ENCODE measurements around the gene CPN2.

The CPN2 gene

DNA sequence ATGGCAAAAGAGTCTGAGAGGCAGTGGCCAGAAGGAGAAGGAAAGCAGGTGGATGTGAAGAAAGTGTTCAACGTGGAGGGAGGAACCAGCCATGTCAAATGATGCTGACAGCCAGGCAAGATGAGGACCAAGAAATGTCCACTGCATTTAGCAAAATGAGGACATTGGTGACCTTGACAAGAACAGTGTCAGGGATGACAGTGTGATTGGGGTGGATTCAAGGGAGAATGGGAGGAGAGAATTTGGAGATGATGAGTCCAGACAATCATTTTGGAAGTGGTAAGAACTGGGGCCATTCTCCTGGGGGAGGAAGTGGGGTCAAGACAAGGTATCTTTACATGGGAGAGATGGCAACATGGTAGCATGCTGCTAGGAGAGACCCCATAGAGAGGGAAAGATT, 47.4 kb downstream of the CPN2 start:
- Mint-ChIP-seq H3K27ac (no peak overlapping the region), H3K9me3 (peaks cover 0 to 2% of the 10 kb centered on the region in 2 donors), H3K4me3 (no peak overlapping the region), H3K4me1 (peaks cover 35 to 41% of the 10 kb centered on the region in 2 donors), H3K27me3 (peaks cover 9 to 16% of the 10 kb centered on the region in 2 donors), H3K36me3 (peaks cover 0 to 3% of the 10 kb centered on the region in 2 donors)
- no peak for DNase-seq
- ATAC-seq (replicated peaks) = no peak

DNA sequence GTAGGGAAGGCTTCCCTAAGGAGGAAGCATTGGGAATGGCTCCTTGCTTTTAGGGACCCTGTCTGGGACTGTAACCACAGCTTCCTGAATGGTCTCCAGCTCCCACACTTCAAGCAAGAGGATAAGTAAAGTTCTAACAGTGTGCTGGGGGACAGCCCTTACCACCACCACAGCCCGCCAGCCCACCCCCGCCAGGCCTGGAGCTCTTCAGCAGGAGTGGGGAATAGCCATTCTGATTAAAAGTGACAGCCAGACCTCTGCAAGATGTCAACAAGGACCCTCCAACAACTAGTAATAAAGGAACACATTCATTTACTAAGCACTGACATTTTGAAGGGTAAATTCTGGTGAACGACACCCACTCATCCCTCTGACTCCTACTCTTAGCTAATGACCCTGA, 49.4 kb downstream of the CPN2 start:
- Mint-ChIP-seq H3K36me3 (peaks cover 0 to 3% of the 10 kb centered on the region in 2 donors), H3K27ac (no peak overlapping the region), H3K4me1 (peaks cover 22 to 38% of the 10 kb centered on the region in 2 donors), H3K4me3 (no peak overlapping the region), H3K9me3 (peaks cover 0 to 2% of the 10 kb centered on the region in 2 donors), H3K27me3 (peaks cover 14 to 34% of the 10 kb centered on the region in 2 donors)
- DNase-seq (no peak), ATAC-seq (replicated peaks) (no peak)

DNA sequence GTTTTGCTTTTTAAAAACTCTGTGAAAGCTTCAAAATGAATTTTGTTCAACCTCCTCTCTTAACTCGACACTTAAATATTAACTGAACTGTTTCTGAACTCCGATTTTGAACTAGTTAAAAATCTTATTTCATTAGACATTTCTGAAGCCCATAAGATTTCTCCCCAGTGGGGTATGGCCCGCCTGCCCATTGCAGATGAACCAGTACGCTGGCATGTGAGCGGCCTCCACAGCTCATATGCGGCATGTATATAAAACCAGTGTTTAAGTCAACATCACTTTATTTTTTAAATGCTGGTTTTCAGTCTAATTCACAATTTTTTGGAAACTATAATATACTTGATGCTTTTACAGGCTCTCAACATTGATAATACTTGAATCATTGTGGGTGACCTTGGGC, 50.2 kb downstream of the CPN2 start:
- Mint-ChIP-seq H3K27ac (no peak overlapping the region), H3K4me3 (no peak overlapping the region), H3K27me3 (peaks cover 14 to 34% of the 10 kb centered on the region in 2 donors), H3K9me3 (peaks cover 0 to 2% of the 10 kb centered on the region in 2 donors), H3K4me1 (peaks cover 16 to 30% of the 10 kb centered on the region in 2 donors), H3K36me3 (peaks cover 0 to 3% of the 10 kb centered on the region in 2 donors)
- no peak for ATAC-seq (replicated peaks)
- DNase-seq = no peak

DNA sequence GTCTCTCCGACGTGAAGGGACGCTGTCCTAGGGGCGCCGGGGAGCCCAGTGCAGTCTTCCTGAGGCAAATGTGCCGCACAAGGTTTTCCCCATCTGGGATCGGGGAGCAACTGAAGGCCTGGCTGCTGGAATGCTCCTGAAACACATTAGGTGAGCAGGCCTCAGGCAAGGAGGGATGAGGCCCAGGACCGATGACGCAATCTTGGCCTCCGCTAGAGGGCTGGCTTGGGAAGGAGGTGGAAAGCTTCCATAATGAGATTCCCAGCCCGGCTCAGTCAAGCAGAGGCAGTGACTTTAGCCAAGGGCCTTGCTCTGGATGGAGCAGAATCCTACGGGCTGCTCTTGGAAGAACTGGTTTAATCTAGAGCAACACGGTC, 50.8 kb downstream of the CPN2 start:
- Mint-ChIP-seq H3K9me3 (peaks cover 0 to 2% of the 10 kb centered on the region in 2 donors), H3K4me1 (peaks cover 11 to 24% of the 10 kb centered on the region in 2 donors), H3K27ac (no peak overlapping the region), H3K27me3 (peaks cover 14 to 35% of the 10 kb centered on the region in 2 donors), H3K4me3 (no peak overlapping the region), H3K36me3 (peaks cover 0 to 3% of the 10 kb centered on the region in 2 donors)
- ATAC-seq (replicated peaks) (no peak), DNase-seq (no peak)

DNA sequence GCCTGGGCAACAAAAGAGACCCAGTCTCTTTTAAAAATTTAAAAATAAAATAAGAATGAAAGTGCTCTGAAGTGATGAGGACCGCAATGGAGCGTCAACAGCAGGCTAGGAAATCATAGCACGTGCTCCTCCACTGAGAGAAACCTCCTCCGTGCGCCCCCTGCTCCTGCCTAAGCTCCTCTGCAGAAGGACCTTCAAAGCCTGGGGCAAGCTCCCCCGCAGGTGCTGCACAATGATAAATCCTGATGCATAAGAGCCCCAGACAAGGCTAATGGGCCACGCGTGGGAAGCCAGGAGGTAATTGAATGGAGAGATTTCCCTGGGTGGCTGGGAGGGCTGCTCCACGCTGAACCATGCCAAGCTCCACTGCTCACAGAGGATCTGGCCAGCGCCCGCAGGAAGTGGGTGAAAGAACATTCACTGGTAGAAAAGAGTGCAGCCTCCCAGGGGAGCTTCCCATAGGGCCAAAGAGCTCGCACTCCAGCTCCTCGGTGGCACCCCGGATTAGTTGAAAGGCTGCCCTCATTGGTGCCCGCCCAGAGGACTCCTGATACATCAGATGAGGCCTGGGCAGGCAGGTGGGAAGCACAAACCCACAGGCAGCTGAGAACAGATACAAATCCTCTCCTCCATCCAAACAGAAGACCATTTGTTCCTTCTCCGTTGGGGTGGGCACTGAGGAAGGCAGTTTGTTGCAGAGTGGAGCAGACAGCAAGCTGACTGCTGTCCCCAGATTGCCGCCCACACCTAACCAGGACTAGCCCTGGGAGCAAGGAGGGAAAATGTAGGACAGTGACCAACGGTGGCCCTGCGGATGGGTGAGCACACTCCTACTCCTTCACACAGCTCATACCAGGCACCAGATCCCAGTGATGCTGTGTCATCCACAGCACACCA, 52.5 kb downstream of the CPN2 start:
- peaks cover 9 to 16% of the 10 kb centered on the region in 2 donors for H3K4me1 Mint-ChIP-seq
- H3K9me3 Mint-ChIP-seq = no peaks in the 10 kb centered on the region

DNA sequence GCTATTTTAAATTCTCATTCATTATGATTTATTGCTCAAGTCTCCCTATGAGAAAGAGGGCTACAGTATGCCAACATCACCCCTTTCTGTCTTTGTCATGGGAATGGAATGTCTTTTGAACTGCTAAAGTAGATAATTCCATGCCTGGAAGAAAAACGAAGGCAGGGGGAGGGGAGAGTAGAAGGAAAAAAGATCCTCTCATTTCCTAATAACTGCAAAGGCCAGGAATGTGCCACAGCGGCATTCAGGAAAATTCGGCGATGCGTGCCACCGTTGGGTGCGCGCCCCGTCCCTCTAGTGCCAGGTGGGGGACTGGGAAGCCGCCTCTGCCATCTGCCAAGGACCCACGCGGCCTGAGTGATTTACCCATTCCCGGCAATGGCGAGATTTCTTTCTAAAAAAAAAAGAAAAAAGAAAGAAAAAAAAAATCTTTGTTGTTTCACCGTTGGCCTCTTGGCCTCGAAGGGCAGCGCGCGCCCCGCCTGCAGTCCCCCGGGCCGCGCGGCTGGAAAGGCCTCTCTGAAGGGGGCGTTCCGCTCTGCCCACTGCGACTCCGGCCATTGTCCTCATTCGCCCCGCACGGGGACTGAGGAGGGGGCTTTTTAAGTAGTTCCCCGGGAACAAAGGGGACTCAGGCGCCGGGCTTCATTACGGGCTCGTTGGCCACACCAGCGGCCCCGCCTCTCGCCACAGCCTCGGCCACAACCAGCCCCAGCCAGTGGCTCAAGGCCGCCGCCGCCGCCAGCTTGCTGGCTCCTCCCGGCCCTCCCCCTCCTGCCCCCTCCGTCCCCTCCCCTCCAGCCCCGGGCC, 54.5 kb downstream of the CPN2 start:
- Mint-ChIP-seq H3K4me1 (peaks cover 9 to 16% of the 10 kb centered on the region in 2 donors), H3K27ac (no peak overlapping the region), H3K9me3 (peaks cover 0 to 3% of the 10 kb centered on the region in 2 donors), H3K36me3 (no peaks in the 10 kb centered on the region), H3K27me3 (peaks cover 17 to 47% of the 10 kb centered on the region in 2 donors), H3K4me3 (no peak overlapping the region)
- ATAC-seq (replicated peaks) (no peak), DNase-seq (no peak)

More for the DNA sequence above, 52.5 kb downstream of the CPN2 start:
- no peak overlapping the region for H3K4me3 Mint-ChIP-seq
- DNase-seq (no peak), ATAC-seq (replicated peaks) (no peak)
- peaks cover 14 to 35% of the 10 kb centered on the region in 2 donors for H3K27me3 Mint-ChIP-seq
- no peaks in the 10 kb centered on the region for H3K36me3 Mint-ChIP-seq
- no peak overlapping the region for H3K27ac Mint-ChIP-seq

DNA sequence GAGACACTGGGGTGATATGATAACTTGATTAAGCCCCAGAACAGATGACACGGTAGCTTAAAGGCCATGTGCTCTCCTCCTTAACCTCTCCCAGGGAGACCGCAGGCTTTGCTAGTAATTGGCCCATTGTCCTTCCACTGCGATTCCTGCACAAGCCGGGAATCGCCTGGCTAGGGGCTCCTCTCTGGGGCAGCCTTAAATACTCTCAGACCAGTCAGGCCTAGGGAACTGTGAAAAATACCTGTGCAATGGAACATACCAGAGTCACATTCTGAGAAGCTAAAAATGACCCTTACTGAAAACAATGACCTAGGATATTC, 56.3 kb downstream of the CPN2 start:
- H3K27me3 Mint-ChIP-seq = peaks cover 14 to 54% of the 10 kb centered on the region in 2 donors
- no peak for ATAC-seq (replicated peaks)
- no peak for DNase-seq
- H3K4me3 Mint-ChIP-seq = no peak overlapping the region
- H3K4me1 Mint-ChIP-seq = peaks cover 8 to 16% of the 10 kb centered on the region in 2 donors
- H3K27ac Mint-ChIP-seq = no peak overlapping the region
- H3K9me3 Mint-ChIP-seq = peaks cover 4 to 8% of the 10 kb centered on the region in 2 donors
- H3K36me3 Mint-ChIP-seq = no peaks in the 10 kb centered on the region

DNA sequence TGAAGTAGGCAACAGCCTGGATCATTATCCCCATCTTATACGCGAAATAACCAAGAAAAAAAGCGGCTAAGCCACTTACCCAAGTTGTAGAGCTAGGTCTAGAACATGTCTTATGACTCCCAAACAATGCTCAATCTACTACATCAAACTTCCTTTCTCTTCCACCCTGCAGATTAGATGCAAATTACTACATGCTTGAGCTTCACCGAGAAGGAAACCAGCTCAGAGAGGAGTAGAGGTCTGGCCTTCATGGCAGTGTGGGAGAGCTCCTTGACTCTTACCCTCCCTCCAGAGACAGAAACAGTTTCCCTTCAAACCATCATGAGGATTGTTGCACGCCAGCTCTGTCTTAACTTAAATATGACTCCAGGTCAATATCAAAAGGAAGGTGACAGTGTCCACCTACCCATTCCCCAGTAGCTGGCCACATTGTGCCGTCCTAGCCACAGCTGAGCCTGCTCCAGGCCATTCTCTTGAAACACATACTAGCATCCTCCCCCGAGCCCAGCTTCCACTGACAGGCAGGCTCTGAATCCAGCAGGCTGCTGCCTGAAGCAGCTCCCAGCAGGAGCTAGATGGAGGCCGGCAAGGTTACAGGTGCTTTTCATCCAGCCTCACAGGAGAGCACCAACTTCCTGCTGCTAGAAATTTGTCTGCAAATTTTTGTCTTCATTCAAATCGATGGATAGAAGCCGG, 56.8 kb downstream of the CPN2 start:
- no peak overlapping the region for H3K4me3 Mint-ChIP-seq
- H3K27ac Mint-ChIP-seq = no peak overlapping the region
- H3K4me1 Mint-ChIP-seq = peaks cover 8 to 16% of the 10 kb centered on the region in 2 donors
- ATAC-seq (replicated peaks) (no peak), DNase-seq (no peak)
- peaks cover 4 to 8% of the 10 kb centered on the region in 2 donors for H3K9me3 Mint-ChIP-seq
- no peaks in the 10 kb centered on the region for H3K36me3 Mint-ChIP-seq
- H3K27me3 Mint-ChIP-seq = peaks cover 14 to 55% of the 10 kb centered on the region in 2 donors

DNA sequence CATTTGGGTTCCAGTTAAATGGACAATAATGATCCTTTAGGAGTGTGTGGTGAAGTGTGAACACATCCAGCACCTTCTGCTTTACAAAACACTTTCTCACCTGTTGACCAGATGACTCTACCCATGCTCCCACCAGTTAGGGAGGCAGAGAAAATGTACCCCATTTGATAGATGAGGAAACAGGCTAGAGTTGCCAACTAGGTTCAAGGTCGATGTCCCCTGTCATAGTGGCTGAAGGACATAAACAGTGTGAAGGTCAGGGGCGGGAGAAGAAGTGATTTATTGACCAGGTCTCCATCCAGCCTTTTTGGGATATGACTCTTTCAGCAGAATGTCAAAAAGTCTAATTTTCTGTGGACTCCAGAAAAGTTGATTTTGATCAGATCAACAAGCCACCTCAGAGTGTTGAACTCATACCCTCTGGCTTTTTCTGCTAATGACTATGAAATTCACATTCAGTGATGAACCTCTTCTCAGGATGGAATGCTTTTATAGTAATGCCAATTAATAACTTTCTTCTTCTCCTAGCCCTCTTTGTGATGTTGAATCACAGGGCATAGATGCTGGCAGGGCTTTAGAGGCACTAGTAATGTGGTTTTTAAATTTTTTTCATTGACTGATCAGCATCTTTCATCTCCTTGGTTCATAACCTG, 57.5 kb downstream of the CPN2 start:
- no peak overlapping the region for H3K4me3 Mint-ChIP-seq

DNA sequence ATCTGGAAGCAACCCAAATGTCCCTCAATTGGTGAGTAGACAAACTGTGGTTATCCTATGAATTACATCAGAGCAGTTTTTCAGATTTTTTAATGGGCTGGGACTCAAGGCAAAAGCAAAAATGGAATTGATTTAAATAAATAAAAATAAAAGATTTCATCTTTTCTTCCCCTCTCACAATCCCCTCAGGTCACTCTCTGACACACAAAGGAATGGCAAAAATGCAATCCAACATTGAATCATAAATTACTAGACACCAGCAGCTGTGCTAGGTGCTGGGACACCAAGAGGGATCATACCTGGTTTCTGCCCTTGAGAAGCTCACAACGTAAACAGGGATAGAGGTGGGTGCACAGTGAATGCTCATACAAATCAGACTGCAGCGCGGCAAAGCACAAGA, 58.8 kb downstream of the CPN2 start:
- ATAC-seq (replicated peaks) = no peak
- Mint-ChIP-seq H3K36me3 (no peaks in the 10 kb centered on the region), H3K4me1 (peaks cover 2 to 6% of the 10 kb centered on the region in 2 donors), H3K4me3 (no peak overlapping the region), H3K27me3 (peaks cover 18 to 54% of the 10 kb centered on the region in 2 donors), H3K9me3 (peaks cover 4 to 8% of the 10 kb centered on the region in 2 donors), H3K27ac (peak overlapping the region; percentile 16)
- DNase-seq = no peak

More for the DNA sequence above, 57.5 kb downstream of the CPN2 start:
- peaks cover 18 to 57% of the 10 kb centered on the region in 2 donors for H3K27me3 Mint-ChIP-seq
- H3K9me3 Mint-ChIP-seq = peaks cover 4 to 8% of the 10 kb centered on the region in 2 donors
- H3K4me1 Mint-ChIP-seq = peaks cover 8 to 13% of the 10 kb centered on the region in 2 donors
- no peak overlapping the region for H3K27ac Mint-ChIP-seq
- ATAC-seq (replicated peaks) (no peak), DNase-seq (no peak)
- no peaks in the 10 kb centered on the region for H3K36me3 Mint-ChIP-seq

Measured in stimulated activated naive B cell treated with anti-CD40 and anti-IgM and Interleukin-4, amounts not matched to agents 10 μg/mL and 1 μg/mL and 100 μg/mL, for 72 hours (primary cell).